H9 (cell line): ENCODE measurements around the gene EPHA4. TPM values are rescaled to one million over a fixed set of nuclear protein-coding genes. Genes with fewer than 3 reads are reported as not detected.

Experiments
- DNase-seq: peaks from one replicate; pipeline ENCODE4 v3.0.0-alpha.2; 2017
- H2AFZ ChIP-seq: one replicate; pipeline ENCODE4 v1.6.1; 2013; ENCODE audit warnings: mild to moderate bottlenecking, low read length, control low read depth, moderate library complexity
- H2AK5ac ChIP-seq: 2 replicates; pipeline ENCODE4 v1.6.1; 2013; ENCODE audit warnings: low read length, control low read depth, mixed read lengths; ENCODE audit not compliant: insufficient read length
- H2BK120ac ChIP-seq: one replicate; pipeline ENCODE4 v1.6.1; 2013; ENCODE audit warnings: low read depth, mild to moderate bottlenecking, low read length, control low read depth, inconsistent platforms; ENCODE audit not compliant: poor library complexity, severe bottlenecking
- H2BK12ac ChIP-seq: 2 replicates; pipeline ENCODE4 v1.6.1; 2013; ENCODE audit warnings: low read length, control low read depth, mixed read lengths, low read depth; ENCODE audit not compliant: insufficient read length
- H2BK15ac ChIP-seq: 2 replicates; pipeline ENCODE4 v1.6.1; 2013; ENCODE audit warnings: low read depth, low read length, control low read depth
- H2BK20ac ChIP-seq: one replicate; pipeline ENCODE4 v1.6.1; 2013; ENCODE audit warnings: low read depth, mild to moderate bottlenecking, low read length, control low read depth, inconsistent platforms; ENCODE audit not compliant: poor library complexity, severe bottlenecking
- H2BK5ac ChIP-seq: 2 replicates; pipeline ENCODE4 v1.6.1; 2013; ENCODE audit warnings: low read length, control low read depth, mixed read lengths; ENCODE audit not compliant: insufficient read length
- H3K14ac ChIP-seq: 2 replicates; pipeline ENCODE4 v1.6.1; 2013; ENCODE audit warnings: low read length, control low read depth; ENCODE audit not compliant: insufficient read depth
- H3K18ac ChIP-seq: 2 replicates; pipeline ENCODE4 v1.6.1; 2013; ENCODE audit warnings: low read depth, mild to moderate bottlenecking, mixed read lengths, low read length, control low read depth; ENCODE audit not compliant: insufficient read length
- H3K23ac ChIP-seq: 2 replicates; pipeline ENCODE4 v1.6.1; 2013; ENCODE audit warnings: low read length, control low read depth, mixed read lengths, low read depth; ENCODE audit not compliant: insufficient read length
- H3K23me2 ChIP-seq: 2 replicates; pipeline ENCODE4 v1.6.1; 2013; ENCODE audit warnings: low read depth, mild to moderate bottlenecking, mixed read lengths, low read length, control low read depth; ENCODE audit not compliant: insufficient read length, poor library complexity, severe bottlenecking
- H3K27ac ChIP-seq: 2 replicates; pipeline ENCODE4 v1.5.1; 2013; ENCODE audit warnings: low read length, control low read depth, mixed read lengths, low read depth; ENCODE audit not compliant: insufficient read length
- H3K27me3 ChIP-seq: 2 replicates; pipeline ENCODE4 v1.6.1; 2013; ENCODE audit warnings: low read length, control low read depth, inconsistent platforms; ENCODE audit not compliant: insufficient read depth
- H3K4ac ChIP-seq: 2 replicates; pipeline ENCODE4 v1.6.1; 2013; ENCODE audit warnings: low read depth, mild to moderate bottlenecking, control low read depth, inconsistent platforms, low read length, moderate library complexity
- H3K4me1 ChIP-seq: 2 replicates; pipeline ENCODE4 v1.6.1; 2013; ENCODE audit warnings: low read length, control low read depth, inconsistent platforms; ENCODE audit not compliant: insufficient read depth
- H3K4me2 ChIP-seq: 2 replicates; pipeline ENCODE4 v1.6.1; 2013; ENCODE audit warnings: low read length, control low read depth, mixed read lengths; ENCODE audit not compliant: insufficient read length, insufficient read depth
- H3K56ac ChIP-seq: 2 replicates; pipeline ENCODE4 v1.6.1; 2013; ENCODE audit warnings: low read depth, mild to moderate bottlenecking, mixed read lengths, low read length, control low read depth; ENCODE audit not compliant: insufficient read length
- H3K79me1 ChIP-seq: 2 replicates; pipeline ENCODE4 v1.6.1; 2013; ENCODE audit warnings: low read depth, mild to moderate bottlenecking, moderate library complexity, low read length, control low read depth, inconsistent platforms; ENCODE audit not compliant: insufficient read depth, poor library complexity, severe bottlenecking
- H3K79me2 ChIP-seq: 2 replicates; pipeline ENCODE4 v1.6.1; 2013; ENCODE audit warnings: low read length, control low read depth, inconsistent platforms; ENCODE audit not compliant: insufficient read depth
- H3K9ac ChIP-seq: 2 replicates; pipeline ENCODE4 v1.6.1; 2013; ENCODE audit warnings: low read length, control low read depth, mixed read lengths; ENCODE audit not compliant: insufficient read length; ENCODE audit errors: extremely low read depth
- H3K9me3 ChIP-seq: one replicate; pipeline ENCODE4 v1.6.1; 2013; ENCODE audit warnings: low read depth, low read length, inconsistent platforms; ENCODE audit not compliant: control insufficient read depth
- H3T11ph ChIP-seq: one replicate; pipeline ENCODE4 v1.6.1; 2013; ENCODE audit warnings: mild to moderate bottlenecking, low read length, control low read depth, inconsistent platforms
- H4K20me1 ChIP-seq: one replicate; pipeline ENCODE4 v1.6.1; 2013; ENCODE audit not compliant: control insufficient read depth, insufficient read length, insufficient read depth
- H4K5ac ChIP-seq: 2 replicates; pipeline ENCODE4 v1.6.1; 2013; ENCODE audit warnings: low read depth, mild to moderate bottlenecking, mixed read lengths, low read length, control low read depth; ENCODE audit not compliant: insufficient read length
- H4K8ac ChIP-seq: replicated peaks from 2 replicates; pipeline ENCODE4 v1.6.1; 2013; ENCODE audit warnings: low read length, control low read depth, mixed read lengths, low read depth; ENCODE audit not compliant: insufficient read length
- H4K91ac ChIP-seq: 2 replicates; pipeline ENCODE4 v1.6.1; 2013; ENCODE audit warnings: low read depth, mild to moderate bottlenecking, moderate library complexity, mixed read lengths, low read length, control low read depth; ENCODE audit not compliant: insufficient read length
- H3K27ac Mint-ChIP-seq, 3 experiments: 2 replicates in 2 of 3; 3 replicates in 1 of 3; pipeline ENCODE4 v1.8.0; 2020 to 2021; ENCODE audit warnings: mixed read lengths in 3 of 3, mild to moderate bottlenecking in 1 of 3, moderate library complexity in 1 of 3
- H3K27me3 Mint-ChIP-seq: 2 replicates; pipeline ENCODE4 v1.8.0; 2021; ENCODE audit warnings: low read depth, mild to moderate bottlenecking, moderate library complexity, mixed read lengths
- H3K36me3 Mint-ChIP-seq, 3 experiments: 2 replicates in 2 of 3; 3 replicates in 1 of 3; pipeline ENCODE4 v1.8.0; 2020 to 2021; ENCODE audit warnings: low read depth in 3 of 3, mixed read lengths in 3 of 3; ENCODE audit not compliant: insufficient read depth in 1 of 3
- H3K4me1 Mint-ChIP-seq, 2 experiments: 2 replicates each; pipeline ENCODE4 v1.8.0; 2020; ENCODE audit warnings: mixed read lengths in 2 of 2
- H3K4me3 Mint-ChIP-seq, 2 experiments: 2 replicates in 1 of 2; 3 replicates in 1 of 2; pipeline ENCODE4 v1.8.0; 2020 to 2021; ENCODE audit warnings: mild to moderate bottlenecking in 2 of 2, mixed read lengths in 2 of 2, moderate library complexity in 1 of 2
- H3K9me3 Mint-ChIP-seq, 2 experiments: 2 replicates in 1 of 2; 3 replicates in 1 of 2; pipeline ENCODE4 v1.8.0; 2020; ENCODE audit warnings: mild to moderate bottlenecking in 2 of 2, mixed read lengths in 2 of 2, moderate library complexity in 1 of 2
- WGBS: extraction: QIAGEN DNeasy Blood & Tissue Kit; methylation state at CpG from one replicate; pipeline ENCODE4 v1.1.7; 2013; ENCODE audit warnings: missing lambda C conversion rate, low lambda C conversion rate, mixed read lengths; ENCODE audit not compliant: insufficient read length; ENCODE audit errors: extremely low coverage; 5-methylcytosine and 5-hydroxymethylcytosine counted together
- total RNA-seq: library from RNA; stranded (reverse); gene quantifications from 2 replicates; pipeline ENCODE4 v1.2.1, GENCODE V29; 2021
- TF ChIP-seq, protein P1 (sequence below): fragments of 200-600 bp; sonication (generic); conservative IDR thresholded peaks from 3 replicates; pipeline ENCODE4 v1.8.0; 2021; ENCODE audit warnings: antibody characterized with exemption, mild to moderate bottlenecking

EPHA4 gene
- total RNA-seq, 1 experiment from 2014 or later = 25.1 TPM

DNA sequence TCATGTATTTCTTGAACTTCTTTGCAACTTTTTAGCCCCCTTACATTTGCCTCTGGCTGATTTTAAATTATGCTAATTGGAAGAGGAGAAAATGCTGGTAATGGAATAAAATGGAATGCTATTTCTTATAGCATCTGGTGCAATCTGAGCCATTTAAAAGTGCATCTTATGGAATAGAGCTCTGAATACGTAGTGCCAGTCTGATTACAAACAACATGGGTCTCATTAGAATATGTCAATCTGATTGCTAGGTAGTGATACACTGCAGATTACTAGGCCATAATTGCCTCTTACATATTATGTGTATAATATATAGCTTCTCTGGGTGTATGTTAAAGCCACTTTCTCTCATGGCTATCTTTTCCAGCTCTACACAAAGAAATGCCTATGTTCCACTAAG is 159.1 kb downstream of the EPHA4 start:
- H3K23me2 ChIP-seq = no peaks in the 10 kb centered on the region
- H3K27me3 ChIP-seq = no peaks in the 10 kb centered on the region
- no peak overlapping the region for H2BK15ac ChIP-seq
- H2BK120ac ChIP-seq = no peak overlapping the region
- no peak overlapping the region for H2AK5ac ChIP-seq
- H4K5ac ChIP-seq = no peak overlapping the region
- no peaks in the 10 kb centered on the region for H3K79me1 ChIP-seq
- H3K9me3 ChIP-seq = no peaks in the 10 kb centered on the region
- no peak overlapping the region for H3T11ph ChIP-seq
- H3K4me1 Mint-ChIP-seq = peaks cover 3 to 7% of the 10 kb centered on the region in 2 experiments; a peak in 1 of 4 replicates
- no peak overlapping the region for H3K18ac ChIP-seq
- no peak overlapping the region for H3K27ac ChIP-seq
- no peak overlapping the region for H3K4me2 ChIP-seq
- no peak overlapping the region for H2AFZ ChIP-seq
- no peak overlapping the region for H4K91ac ChIP-seq
- DNase-seq = no peak
- H2BK12ac ChIP-seq = no peak overlapping the region
- H2BK20ac ChIP-seq = no peak overlapping the region
- no peak overlapping the region for H3K4me3 Mint-ChIP-seq
- no peak overlapping the region for H3K4ac ChIP-seq
- WGBS = no CpG with 5 or more reads among the region's 1 CpG
- H3K9me3 Mint-ChIP-seq = peaks cover 4 to 8% of the 10 kb centered on the region in 2 experiments
- H3K36me3 Mint-ChIP-seq = peaks cover 2 to 15% (median 4%) of the 10 kb centered on the region in 3 experiments; a peak in 4 of 7 replicates
- no peak overlapping the region for H3K14ac ChIP-seq
- no peak overlapping the region for H2BK5ac ChIP-seq
- no peak overlapping the region for H4K8ac ChIP-seq
- TF ChIP-seq, protein P1, sequence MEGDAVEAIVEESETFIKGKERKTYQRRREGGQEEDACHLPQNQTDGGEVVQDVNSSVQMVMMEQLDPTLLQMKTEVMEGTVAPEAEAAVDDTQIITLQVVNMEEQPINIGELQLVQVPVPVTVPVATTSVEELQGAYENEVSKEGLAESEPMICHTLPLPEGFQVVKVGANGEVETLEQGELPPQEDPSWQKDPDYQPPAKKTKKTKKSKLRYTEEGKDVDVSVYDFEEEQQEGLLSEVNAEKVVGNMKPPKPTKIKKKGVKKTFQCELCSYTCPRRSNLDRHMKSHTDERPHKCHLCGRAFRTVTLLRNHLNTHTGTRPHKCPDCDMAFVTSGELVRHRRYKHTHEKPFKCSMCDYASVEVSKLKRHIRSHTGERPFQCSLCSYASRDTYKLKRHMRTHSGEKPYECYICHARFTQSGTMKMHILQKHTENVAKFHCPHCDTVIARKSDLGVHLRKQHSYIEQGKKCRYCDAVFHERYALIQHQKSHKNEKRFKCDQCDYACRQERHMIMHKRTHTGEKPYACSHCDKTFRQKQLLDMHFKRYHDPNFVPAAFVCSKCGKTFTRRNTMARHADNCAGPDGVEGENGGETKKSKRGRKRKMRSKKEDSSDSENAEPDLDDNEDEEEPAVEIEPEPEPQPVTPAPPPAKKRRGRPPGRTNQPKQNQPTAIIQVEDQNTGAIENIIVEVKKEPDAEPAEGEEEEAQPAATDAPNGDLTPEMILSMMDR = no peak
- H3K79me2 ChIP-seq = no peaks in the 10 kb centered on the region
- no peak overlapping the region for H3K23ac ChIP-seq
- peaks cover 3% of the 10 kb centered on the region; the same call in 1 of the 2 replicates for H3K27me3 Mint-ChIP-seq
- H4K20me1 ChIP-seq = no peaks in the 10 kb centered on the region
- no peaks in the 10 kb centered on the region; the same call in 1 of the 2 replicates for H3K4me1 ChIP-seq
- H3K27ac Mint-ChIP-seq = no peak overlapping the region
- no peak overlapping the region for H3K9ac ChIP-seq
- H3K56ac ChIP-seq = no peak overlapping the region
